ENCODE results near the gene BPIFA2.

Gene BPIFA2

GRCh38 chr20:33160681-33161080 lies 7.3 kb upstream of the BPIFA2 start:
- DNase-seq (ENCODE audit: low spot score), result no peak
- no peak overlapping the region for H3K27ac ChIP-seq
- no peak overlapping the region for H3K4me3 ChIP-seq
- no peak for TF ChIP-seq CTCF (IDR thresholded peaks at IDR 0.05)

GRCh38 chr20:33162313-33162712 lies 5.6 kb upstream of the BPIFA2 start:
- no peak for TF ChIP-seq CTCF (IDR thresholded peaks at IDR 0.05)
- H3K4me3 ChIP-seq, result no peak overlapping the region
- no peak overlapping the region for H3K27ac ChIP-seq
- no peak for DNase-seq (ENCODE audit: low spot score)

GRCh38 chr20:33162753-33163152 lies 5.2 kb upstream of the BPIFA2 start:
- DNase-seq (ENCODE audit: low spot score), result no peak
- no peak for TF ChIP-seq CTCF (IDR thresholded peaks at IDR 0.05)
- no peak overlapping the region for H3K4me3 ChIP-seq
- H3K27ac ChIP-seq, result no peak overlapping the region

- Histone ChIP-seq H3K4me3 (no peak overlapping the region), H3K27ac (no peak overlapping the region)
- no peak for DNase-seq (ENCODE audit: low spot score)
- no peak for TF ChIP-seq CTCF (IDR thresholded peaks at IDR 0.05)
Observed at GRCh38 chr20:33163856-33164762, 3.9 kb upstream of the BPIFA2 start.

- no peak overlapping the region for H3K4me3 ChIP-seq
- no peak overlapping the region for H3K27ac ChIP-seq
- DNase-seq (ENCODE audit: low spot score), result no peak
- TF ChIP-seq CTCF (IDR thresholded peaks at IDR 0.05), result no peak
Observed at GRCh38 chr20:33164763-33165095, 3.2 kb upstream of the BPIFA2 start.

GRCh38 chr20:33165416-33166055 lies 2.4 kb upstream of the BPIFA2 start:
- no peak for TF ChIP-seq CTCF (IDR thresholded peaks at IDR 0.05)
- no peak for DNase-seq (ENCODE audit: low spot score)
- Histone ChIP-seq H3K4me3 (no peak overlapping the region), H3K27ac (no peak overlapping the region)
